HuH-7 (cell line): ENCODE measurements around the gene TRUB1.
"Not testable (repeated sequence)": the region's sequence is repeated elsewhere in the genome, so short reads cannot be mapped to it uniquely, and the experiment has no call there.

Experiments
- DNase-seq: peaks from one replicate; pipeline ENCODE4 v3.0.0; 2011; ENCODE audit warnings: low spot score

TRUB1 gene

DNA sequence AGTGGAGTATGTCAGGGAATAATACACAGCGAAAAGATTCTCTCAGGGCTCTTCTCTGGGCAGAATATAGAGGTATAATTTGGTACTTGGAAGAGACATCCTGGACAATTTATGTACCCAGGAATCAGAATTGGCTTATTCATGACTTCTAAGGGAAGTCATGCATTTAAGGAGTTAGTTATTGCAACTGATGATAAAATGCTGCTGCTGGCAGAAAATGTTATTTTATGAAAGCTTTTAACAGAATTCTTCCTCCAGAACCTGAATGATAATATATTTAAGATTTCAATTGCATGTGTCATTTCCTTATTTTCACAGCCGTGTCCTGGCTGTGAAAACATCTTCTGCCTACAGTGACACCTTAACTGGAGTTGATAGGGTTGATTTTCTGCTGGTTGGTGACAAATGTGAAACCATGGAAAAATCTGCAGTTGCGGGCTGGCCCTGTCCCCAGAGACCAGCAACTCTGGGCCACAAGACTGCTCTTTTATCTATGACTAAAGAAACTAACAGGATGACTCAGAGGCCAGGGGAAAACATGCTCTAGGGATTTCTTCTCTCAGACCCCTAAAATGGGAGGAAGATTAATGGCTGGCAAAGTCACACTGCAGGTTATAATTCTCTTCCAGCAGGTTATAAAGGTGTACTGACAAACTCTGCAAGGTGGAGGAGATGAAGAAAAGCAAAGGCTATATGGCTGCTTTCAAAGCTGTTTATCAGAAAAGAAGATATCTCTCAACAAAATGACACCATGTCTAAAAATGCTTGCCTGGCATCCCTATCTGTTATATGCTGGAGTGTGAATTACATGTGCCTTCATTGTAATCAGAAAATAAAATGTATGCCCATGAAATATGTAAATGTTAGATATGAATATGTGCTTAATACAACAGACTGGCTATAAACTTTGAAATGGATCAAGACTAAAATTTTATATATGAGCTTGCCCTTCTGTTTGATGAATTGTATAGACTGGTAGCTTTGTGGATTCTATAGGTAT, 12.1 kb upstream of the TRUB1 start:
- DNase-seq, result no peak

DNA sequence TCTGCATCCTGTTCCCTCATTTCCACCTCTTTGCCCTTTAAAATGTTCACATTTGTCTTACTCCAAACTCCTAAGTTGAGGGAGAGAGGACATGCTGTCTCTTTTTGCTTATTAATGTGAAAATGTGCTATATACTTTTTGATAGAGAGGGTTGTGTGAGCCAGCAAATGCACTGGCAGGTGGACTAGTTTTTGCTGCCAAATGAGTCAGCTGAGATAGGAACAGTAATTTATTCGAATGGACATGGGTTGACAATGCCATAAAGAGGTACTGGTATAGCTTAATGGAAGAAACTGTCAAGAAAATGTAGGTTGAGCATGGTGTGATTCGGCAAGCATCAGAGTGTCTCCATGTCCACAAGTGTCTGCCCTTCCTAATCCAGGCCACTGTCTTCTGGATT, 9.2 kb upstream of the TRUB1 start:
- DNase-seq, result no peak

DNA sequence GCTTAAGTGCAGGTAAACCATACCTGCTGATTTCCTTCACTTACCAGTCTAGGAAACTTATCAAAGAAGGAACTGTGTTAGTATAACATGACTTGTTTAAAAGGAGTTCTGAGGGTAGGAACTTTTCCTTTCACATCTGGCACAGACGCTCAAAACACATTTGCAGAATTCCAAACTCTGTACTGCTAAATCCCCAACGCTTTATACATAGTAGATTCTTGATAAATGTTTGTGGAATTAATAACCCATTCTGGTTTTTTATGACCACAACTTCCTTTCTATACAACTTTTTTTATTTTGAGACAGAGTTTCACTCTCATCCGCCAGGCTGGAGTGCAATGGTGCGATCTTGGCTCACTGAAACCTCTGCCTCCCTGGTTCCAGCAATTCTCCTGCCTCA, 7.7 kb upstream of the TRUB1 start:
- DNase-seq, result no peak

DNA sequence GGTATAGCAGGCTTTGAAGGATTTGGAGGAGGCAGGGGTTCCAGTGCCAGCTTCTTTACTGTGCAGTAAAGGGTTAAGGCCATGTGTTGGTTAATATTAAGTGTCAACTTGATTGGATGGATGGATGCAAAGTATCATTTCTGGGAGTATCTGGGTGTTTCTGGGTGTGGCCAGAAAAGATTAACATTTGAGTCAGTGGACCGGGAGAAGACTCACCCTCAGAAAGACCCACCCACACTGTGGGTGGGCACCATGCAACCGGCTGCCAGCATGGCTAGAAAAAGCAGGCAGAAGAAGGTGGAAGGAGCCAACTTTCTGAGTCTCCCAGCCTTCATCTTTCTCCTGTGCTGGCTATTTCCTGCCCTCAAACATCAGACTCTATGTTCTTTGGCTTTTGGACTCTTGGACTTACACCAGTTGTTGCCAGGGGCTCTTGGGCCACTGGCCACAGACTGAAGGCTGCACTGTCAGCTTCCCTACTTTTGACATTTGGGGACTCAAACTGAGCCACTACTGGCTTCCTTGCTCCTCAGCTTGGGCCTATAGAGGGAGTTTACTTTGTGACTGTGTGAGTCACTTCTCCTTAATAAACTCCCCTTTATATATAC, 6.8 kb upstream of the TRUB1 start:
- DNase-seq, result no peak

DNA sequence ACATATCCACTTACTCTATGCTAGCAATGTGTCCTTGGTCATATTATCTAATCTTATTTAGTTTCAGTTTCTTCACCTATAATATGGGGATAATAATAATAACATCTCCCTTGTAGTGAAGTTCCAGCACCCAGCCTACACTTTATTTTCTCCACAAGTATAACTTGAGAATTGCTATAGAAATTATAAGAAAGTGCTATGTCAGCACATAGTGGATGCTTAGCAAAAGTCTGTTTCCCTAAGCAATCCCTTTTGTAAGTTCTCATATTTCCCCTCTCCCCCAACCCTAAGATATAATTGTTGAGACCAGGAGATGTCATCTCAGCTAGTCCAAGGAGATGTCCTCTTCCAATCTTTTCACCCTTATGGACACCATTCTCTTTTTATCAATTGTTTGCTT, 5.8 kb upstream of the TRUB1 start:
- no peak for DNase-seq

DNA sequence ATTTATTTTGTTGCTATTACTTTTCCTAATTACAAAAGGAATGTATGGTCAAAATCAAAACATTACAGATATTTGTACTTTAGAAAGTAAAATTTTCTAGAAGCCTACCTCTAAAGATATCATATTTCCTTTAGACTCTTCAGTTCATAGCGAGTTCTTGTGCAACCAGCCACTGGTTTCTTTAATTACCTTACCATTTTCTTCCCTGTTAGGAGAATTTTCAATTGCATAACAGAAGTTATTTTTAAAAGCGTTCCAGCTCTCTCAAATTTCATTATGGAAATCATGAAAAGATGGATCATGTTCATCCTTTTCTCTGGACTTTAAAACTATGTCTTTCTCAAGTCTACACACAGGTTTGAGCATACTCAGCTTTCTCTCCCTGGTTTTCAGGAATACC, 5.0 kb upstream of the TRUB1 start:
- no peak for DNase-seq

DNA sequence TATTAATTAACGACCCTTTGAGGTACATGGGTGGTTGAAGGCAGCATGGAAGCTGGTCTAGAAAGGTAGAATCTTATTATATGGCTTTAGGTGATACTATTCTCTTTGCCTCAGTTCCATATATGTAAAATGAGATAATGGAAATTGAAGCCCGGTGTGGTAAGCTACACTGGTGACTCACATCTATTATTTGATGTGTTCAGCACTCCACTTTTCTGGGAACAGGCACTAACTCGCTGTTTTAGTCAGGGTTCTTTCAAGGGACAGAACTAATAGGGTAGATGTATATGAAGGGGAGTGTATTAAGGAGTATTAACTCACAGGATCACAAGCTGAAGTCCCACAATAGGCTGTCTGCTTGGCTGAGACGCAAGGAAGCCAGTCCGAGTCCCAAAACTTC, 4.4 kb upstream of the TRUB1 start:
- DNase-seq, result no peak

DNA sequence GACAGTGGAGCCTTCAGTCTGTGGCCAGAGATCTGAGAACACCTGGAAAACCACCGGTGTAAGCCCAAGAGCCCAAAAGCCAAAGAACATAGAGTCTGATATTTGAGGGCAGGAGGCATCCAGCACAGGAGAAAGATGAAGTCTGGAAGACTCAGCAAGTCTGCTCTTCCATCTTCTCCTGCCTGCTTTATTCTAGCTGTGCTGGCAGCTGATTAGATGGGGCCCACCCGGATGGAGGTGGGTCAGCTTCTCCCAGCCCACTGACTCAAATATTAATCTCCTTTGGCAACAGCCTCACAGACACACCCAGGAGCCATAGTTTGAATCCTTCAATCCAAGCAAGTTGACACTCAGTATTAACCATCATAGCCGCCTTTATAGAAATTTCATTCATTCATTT, 4.0 kb upstream of the TRUB1 start:
- DNase-seq, result not testable (repeated sequence)

DNA sequence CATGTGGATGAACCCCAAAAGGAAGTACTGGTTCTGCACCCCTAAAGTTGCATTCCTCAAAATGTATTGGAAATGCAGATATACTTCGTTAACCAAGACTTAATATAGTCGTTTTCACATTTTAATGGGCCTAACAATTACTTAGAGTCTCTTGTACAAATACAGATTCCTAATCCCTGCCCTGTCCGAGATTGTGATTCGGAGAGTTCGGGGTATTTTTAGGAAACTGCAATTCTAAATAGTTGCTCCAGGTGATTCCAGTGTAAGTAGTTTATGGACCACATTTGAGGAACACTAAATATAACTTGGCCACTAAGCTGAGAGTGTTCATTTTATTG, 830 bp downstream of the TRUB1 start:
- no peak for DNase-seq

DNA sequence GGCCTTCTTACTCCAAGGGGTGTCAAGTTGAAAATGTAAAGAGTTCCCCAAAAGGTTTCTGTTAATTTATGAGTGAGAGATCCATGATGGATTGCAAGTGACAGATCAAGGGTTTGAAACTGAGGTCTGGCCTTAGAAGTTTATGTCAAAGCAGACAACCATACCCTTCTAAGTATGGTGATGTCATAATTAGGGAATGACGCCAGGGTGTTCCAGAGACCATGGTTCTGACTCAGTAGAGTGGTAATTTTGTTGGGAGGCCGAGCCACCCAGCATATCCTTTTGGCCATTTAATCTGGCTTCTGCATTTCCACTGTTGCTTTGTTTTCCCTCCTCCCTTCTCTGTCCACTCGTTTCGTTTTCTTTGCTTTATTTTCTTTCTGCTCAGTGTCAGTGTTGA, 2.7 kb downstream of the TRUB1 start:
- DNase-seq, result no peak

DNA sequence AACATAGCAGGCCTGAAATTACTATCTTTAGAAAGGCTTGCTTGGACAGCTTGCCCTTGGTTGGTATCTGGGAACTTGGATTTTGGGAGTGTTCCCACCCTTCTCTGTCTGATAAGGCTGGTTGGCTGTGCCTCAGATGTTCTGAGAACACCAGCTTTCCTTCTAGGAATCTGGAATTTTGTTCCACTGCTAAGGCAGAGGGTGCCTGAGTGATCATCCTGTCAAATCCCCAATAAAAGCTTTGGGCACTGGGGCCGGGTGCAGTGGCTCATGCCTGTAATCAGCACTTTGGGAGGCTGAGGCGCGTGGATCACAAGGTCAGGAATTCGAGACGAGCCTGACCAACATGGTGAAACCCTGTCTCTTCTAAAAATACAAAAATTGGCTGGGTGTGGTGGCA, 5.0 kb downstream of the TRUB1 start:
- no peak for DNase-seq

DNA sequence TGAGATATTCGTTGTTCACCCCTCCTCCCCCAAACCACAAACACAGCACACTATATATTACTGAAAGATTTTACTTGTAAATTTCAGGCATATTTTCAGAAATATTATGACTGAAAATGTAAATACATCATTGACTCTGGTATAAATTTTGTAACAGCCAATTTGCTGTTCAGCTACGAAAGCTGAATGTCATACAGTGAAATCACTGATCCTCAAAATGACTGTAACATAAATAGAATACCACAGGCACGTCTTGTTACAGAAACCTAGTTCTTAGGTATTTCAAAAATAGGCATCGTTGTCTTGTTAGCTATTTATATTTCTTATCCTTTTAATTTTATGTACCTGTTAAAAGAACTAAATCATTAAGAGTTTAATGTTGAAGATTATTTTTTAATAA, 15.1 kb downstream of the TRUB1 start:
- DNase-seq, result no peak

DNA sequence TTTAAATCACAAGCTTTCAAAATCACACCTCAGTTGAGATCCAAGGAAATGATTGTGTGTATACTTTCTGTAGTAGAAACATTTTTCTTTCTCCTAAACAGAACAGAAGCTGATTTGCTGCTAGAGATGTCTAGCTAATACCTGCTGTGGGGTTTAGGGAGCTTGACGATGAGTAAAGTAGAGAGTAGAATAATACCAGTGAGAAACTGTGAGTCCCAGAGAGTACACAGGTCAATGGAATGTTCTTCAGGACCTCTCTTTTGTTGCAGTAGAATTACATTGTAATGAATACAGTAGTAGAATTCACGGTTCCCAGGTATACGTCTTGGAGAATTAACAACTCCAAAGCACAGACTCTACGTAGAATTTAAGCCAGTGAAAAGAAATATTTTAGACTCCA, 18.0 kb downstream of the TRUB1 start:
- no peak for DNase-seq

DNA sequence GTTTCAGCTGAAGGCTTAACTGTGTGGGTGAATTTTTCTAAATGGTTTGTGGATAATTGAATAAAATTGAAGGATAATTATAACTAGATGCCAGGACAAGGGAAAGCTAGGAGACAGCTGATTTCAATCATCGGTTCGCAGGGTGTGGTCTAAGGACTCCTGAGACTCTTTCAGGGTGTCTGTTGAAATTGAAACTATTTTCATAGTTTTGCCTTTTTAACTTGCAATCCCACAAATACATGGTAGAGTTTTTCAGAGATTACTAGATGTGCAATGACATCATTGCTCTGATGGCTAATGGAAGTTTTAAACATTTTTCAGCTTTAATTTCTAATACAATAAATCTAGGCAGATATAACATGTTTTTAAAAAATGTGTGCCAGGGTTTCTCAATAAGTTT, 18.5 kb downstream of the TRUB1 start:
- DNase-seq, result no peak

DNA sequence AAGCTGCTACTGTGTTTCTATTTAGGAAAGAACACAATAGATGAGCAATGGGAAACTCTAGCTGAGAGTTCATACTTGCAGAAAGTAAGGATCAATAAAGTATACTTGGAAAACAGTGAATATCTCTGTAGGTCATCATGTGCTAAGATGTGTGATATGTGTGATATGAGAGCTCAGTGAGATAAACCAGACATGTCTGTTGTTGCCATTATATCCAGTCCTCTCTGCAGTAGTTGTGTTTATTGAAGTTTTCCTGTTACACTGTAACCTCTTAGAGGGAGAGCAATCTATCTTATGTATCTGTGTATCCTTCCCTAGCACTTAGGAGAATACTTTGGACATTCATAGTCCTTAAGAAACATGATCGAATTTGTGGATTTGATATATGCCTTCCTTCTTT, 19.1 kb downstream of the TRUB1 start:
- DNase-seq, result no peak

DNA sequence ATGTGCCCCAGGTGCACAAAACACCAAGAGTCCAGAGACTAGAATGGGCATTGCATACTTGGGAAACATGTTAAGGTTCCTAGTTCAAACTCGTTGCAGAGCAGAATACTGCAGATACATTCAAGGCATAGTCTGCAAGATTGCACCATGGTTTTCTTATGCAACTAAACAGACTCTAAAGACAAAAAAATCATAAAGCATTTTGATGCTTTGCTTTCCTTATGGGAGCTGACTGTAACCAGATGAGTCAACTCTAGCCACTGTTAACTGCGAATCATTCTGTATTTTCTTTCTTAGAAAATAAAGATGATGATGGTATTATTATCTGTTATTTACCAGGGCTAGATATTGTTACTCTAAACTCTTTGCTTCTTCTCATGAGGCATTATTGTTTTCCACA, 19.7 kb downstream of the TRUB1 start:
- no peak for DNase-seq

DNA sequence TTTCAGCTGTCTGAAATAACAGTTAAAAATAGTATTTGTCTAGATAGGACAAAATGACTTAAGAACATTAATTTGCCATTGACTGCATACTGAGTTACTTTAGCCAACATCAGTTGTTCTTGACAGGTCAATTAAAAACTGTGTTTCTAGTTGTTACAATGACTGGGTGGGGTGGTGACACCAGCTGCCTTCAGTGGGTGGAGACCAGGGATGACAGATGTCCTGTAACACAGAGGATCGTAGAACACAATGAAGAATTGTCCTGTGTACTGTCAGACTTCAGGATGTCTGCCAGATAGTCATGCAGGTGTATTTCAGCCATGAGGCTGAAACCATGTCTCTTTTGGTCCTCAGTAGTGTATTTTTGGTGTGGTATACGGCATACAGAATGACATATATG, 24.4 kb downstream of the TRUB1 start:
- DNase-seq, result no peak

DNA sequence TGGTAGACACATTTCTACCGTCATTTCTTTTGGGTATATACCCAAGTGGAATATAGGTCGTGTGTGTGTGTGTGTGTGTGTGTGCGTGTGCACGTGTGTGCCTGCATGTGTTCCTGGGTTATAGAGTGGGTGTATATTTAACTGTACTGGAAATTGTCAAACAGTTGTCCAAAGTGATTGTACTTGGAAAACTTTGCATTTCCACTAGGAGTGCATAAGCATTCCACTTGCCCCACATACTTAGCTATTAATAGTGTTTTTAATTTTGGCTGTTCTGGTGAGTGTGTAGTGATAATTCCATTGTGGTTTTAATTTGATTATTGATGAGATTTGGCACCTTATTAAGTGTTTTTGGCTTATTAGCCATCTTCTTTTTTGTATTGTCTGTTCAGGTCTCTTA, 25.9 kb downstream of the TRUB1 start:
- no peak for DNase-seq

DNA sequence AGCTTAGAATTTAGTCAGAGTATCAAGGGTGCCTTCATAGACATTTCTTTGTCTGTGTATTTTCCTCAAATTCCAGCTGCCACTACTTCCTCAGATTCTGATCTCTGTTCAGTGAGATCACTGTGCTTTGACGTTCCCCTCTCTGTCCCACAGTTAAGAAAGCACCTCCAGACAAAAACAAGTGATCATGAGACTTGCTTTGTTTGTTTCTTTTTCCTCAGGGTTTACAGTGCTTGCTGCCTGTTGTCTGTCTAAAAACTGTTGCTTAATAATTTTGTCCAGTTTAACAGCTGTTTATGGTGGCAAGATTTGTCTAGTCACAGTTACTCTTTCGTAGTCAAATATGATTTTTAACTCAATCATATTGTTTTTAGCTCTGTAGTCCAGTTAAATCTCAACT, 29.1 kb downstream of the TRUB1 start:
- DNase-seq, result no peak

DNA sequence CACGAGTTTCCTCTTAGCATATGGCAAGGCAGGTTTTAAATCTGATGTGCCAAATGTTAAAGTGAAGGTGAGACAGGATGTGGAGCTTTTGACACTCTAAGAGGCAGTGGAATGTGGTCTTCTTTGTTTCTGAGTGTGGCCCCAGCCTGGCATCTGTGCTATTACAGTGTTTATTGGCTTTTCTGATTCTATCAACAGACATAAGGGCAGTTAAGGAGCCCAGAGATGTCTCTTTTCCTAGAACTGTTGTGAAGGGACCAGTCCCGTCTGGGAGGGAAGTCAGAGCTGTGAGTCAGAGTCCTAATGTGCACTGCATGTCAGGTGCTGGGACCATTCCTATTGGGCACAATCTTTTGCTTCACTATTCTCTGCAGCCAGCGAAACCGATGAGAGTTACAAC, 32.5 kb downstream of the TRUB1 start:
- DNase-seq, result no peak

DNA sequence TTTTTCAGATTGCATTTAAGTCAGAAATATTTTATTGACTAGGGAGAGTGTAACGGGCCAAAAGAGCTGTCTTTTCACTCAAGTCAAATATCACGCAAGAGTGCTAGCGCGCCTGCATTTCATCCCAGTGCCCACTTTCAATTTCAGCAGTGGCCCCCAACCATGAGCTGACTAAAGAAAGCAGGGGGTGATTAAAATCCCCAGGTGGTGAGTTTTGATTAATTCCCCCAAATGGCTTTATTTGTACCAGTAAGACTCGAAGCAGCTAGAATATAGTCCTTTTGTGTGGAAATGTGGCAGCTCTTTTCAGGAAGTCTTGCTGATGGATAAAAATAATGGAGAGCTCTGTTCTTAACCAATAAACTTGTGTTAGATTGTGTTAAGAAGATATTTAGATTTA, 35.3 kb downstream of the TRUB1 start:
- DNase-seq, result no peak

DNA sequence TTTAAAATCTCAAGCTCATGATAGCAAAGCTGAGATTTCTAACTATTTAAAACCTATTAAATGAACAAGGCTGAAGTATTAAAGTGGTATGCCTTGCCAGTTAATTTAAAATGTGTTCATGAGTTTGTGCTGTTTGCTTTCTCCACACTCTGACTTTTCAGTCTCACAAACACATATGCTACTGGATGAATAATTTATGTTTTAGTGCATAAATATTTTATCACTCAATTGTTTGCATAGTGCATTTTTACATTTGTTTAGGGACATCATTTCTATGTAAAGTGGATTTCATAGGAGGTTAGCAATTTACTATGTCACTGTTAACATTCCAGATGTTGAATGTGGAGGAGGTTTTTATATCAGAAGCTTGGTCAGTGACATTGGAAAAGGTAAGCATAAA, 36.0 kb downstream of the TRUB1 start:
- DNase-seq, result no peak

DNA sequence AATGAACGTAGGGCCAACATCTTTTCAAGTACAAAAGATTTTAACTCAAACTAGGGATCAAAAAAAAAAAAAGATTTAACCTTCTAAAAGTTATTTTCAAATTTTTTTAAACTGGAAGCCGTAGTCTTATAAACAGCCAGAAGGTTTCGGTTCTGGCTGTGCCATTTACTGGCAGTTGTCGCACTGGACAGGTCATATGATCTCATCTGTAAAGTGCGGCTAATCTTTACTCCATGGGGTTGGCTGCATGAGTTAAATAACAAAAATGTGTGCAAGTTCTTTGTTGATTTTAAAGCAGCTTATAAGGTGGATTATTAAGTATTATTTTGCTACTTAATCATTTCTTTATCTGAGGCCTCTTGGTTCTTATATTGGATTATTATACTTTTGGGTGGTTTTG, 36.6 kb downstream of the TRUB1 start:
- DNase-seq, result no peak

DNA sequence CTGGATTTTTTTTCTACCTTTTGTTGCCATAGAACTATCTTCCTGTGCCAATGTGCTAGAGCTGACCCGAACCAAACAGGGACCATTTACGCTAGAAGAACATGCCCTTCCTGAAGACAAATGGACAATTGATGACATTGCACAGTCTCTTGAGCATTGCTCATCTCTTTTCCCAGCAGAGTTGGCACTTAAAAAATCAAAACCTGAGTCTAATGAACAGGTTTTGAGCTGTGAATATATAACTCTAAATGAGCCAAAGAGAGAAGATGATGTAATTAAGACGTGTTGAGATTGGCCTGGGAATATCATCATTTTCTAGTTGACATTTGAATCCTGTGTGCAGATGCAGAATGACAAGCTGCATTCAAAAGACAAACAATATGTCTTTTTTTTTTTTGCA, 37.1 kb downstream of the TRUB1 start:
- no peak for DNase-seq
